Activated T-cell treated with anti-CD3 and anti-CD28 coated beads for 1 hour (primary cell): ENCODE measurements around the gene CLEC4A.
"Not testable (repeated sequence)": the region's sequence is repeated elsewhere in the genome, so short reads cannot be mapped to it uniquely, and the experiment has no call there.

Experiments used
- DNase-seq: peaks from one replicate; pipeline ENCODE4 v3.0.0-alpha.2; 2020; ENCODE audit warnings: low read depth

Gene CLEC4A

GRCh38 chr12:8134398-8134930 lies 11.0 kb downstream of the CLEC4A start:
- DNase-seq: not testable (repeated sequence)

- DNase-seq: not testable (repeated sequence)
Observed at GRCh38 chr12:8141647-8142046, 18.2 kb downstream of the CLEC4A start.

- DNase-seq: no peak
Observed at GRCh38 chr12:8143261-8143660, 19.8 kb downstream of the CLEC4A start.

- no peak for DNase-seq
Observed at GRCh38 chr12:8145754-8146441, 22.5 kb downstream of the CLEC4A start.

- DNase-seq: no peak
Observed at GRCh38 chr12:8146442-8146771, 23.0 kb downstream of the CLEC4A start.

- no peak for DNase-seq
Observed at GRCh38 chr12:8154526-8154925, 31.1 kb downstream of the CLEC4A start.

GRCh38 chr12:8156416-8156815 lies 33.0 kb downstream of the CLEC4A start:
- DNase-seq: no peak

GRCh38 chr12:8156845-8157244 lies 33.4 kb downstream of the CLEC4A start, which contains the start of gene ZNF705A:
Gene ZNF705A (plus strand): TSS chr12:8157015. CDS start chr12:8172626, 15,611 bp downstream.
- DNase-seq: no peak

- no peak for DNase-seq
Observed at GRCh38 chr12:8157484-8158198, 34.2 kb downstream of the CLEC4A start.

- DNase-seq: not testable (repeated sequence)
Observed at GRCh38 chr12:8172911-8173310, 49.5 kb downstream of the CLEC4A start.

- DNase-seq: peak; percentile 46
Observed at GRCh38 chr12:8179989-8180585, 56.7 kb downstream of the CLEC4A start.

GRCh38 chr12:8181271-8181670 lies 57.9 kb downstream of the CLEC4A start:
- DNase-seq: not testable (repeated sequence)

- DNase-seq: not testable (repeated sequence)
Observed at GRCh38 chr12:8182923-8183322, 59.5 kb downstream of the CLEC4A start.

GRCh38 chr12:8183346-8183745 lies 59.9 kb downstream of the CLEC4A start:
- DNase-seq: not testable (repeated sequence)

- not testable (repeated sequence) for DNase-seq
Observed at GRCh38 chr12:8184206-8184605, 60.8 kb downstream of the CLEC4A start.

GRCh38 chr12:8188088-8188487 lies 64.7 kb downstream of the CLEC4A start:
- not testable (repeated sequence) for DNase-seq
